NCI-H1048 (cell line): ENCODE measurements around the gene MSI1.

Experiments used
- DNase-seq: peaks from one replicate; lab custom pipeline; 2025; lab: John Stamatoyannopoulos, UW

MSI1 gene

GRCh38 chr12:120321382-120322202 is 47.4 kb downstream of the MSI1 start:
- no peak for DNase-seq

GRCh38 chr12:120317224-120318105 is 51.5 kb downstream of the MSI1 start:
- DNase-seq = peak; percentile 99

GRCh38 chr12:120316798-120317223 is 52.2 kb downstream of the MSI1 start:
- DNase-seq = no peak

DNA sequence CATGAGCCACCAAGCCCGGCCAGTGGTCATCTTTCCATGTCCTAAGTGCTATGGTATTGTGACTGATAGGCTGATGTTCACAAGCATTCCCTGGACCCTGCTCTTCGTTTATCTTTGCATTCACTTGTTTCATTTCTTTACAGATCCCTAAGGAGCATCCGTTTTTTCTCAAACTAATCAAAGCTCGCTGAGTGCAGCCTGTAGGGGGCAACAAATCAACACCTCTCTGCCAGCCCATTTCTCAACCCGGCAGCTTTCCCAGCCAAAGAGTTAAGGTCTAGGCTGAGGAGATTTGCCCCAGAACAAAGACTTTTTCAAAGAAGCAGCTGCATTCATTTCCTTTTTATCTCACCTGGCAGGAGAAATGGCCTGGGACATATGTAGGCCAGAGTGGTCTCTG is 54.7 kb downstream of the MSI1 start:
- DNase-seq = no peak

- DNase-seq = peak; percentile 80
These were observed 66.8 kb downstream of the MSI1 start, which contains the start of gene SIRT4 for GRCh38 chr12:120301962-120302815. SIRT4 (plus strand) TSS chr12:120302321; CDS start chr12:120303562, 1,241 bp downstream.

GRCh38 chr12:120292661-120293531 is 76.1 kb downstream of the MSI1 start, which contains the start of gene RNU4-1:
RNU4-1 (minus strand) TSS chr12:120293237.
- DNase-seq = peak; percentile 72

GRCh38 chr12:120292411-120292660 is 76.6 kb downstream of the MSI1 start:
- DNase-seq = no peak
